GM12878 (cell line): ENCODE measurements around the gene GSE1. TPM values are rescaled to one million over a fixed set of nuclear protein-coding genes. Genes with fewer than 3 reads are reported as not detected.

Source experiments
- ATAC-seq: fragments of 200-7000 bp; cut with Tn5 transposase; 3 replicates; pipeline ENCODE4 v1.9.1; 2020; ENCODE audit warnings: mild to moderate bottlenecking, moderate library complexity
- BruUV-seq: library from RNA; stranded (reverse); fragments of 400-500 nt; replicated peaks from 2 replicates; lab custom pipeline; 2021; lab: Mats Ljungman, UMichigan
- CTCF ChIA-PET: fragments of 300-600 bp; sonication (Branson Sonifier 250); formaldehyde crosslinking; extraction: SDS; loops from one replicate; lab custom pipeline; 2021; ENCODE audit warnings: inconsistent platforms; lab: Yijun Ruan, JAX
- POLR2A ChIA-PET: fragments of 350-600 bp; formaldehyde crosslinking; extraction: SDS; loops from one replicate; lab custom pipeline; 2021; ENCODE audit warnings: inconsistent platforms; lab: Charles Lee
- RAD21 ChIA-PET: fragments of 300-600 bp; sonication (Branson Sonifier 250); formaldehyde crosslinking; loops from one replicate; lab custom pipeline; 2023; ENCODE audit warnings: antibody characterized with exemption; ENCODE audit not compliant: unreplicated experiment; lab: Charles Lee
- SMC1A ChIA-PET: fragments of 300-600 bp; sonication (Branson Sonifier 250); formaldehyde crosslinking; loops from one replicate; lab custom pipeline; 2023; ENCODE audit not compliant: unreplicated experiment, uncharacterized antibody; lab: Charles Lee
- DNase-seq: peaks from one replicate; pipeline ENCODE4 v3.0.0-alpha.2; 2011; ENCODE audit warnings: low read depth, low spot score
- FAIRE-seq: peaks from 3 replicates; lab custom pipeline; 2011; peaks lifted over from hg19 to GRCh38; lab: Jason Lieb, UNC
- H2AFZ ChIP-seq: 2 replicates; pipeline ENCODE4 v1.6.0; 2011; ENCODE audit warnings: low read depth, low read length, control low read depth; ENCODE audit not compliant: control insufficient read depth
- H3K27ac ChIP-seq: 2 replicates; pipeline ENCODE4 v1.5.1; 2011; ENCODE audit warnings: control low read depth; ENCODE audit not compliant: control insufficient read depth, insufficient read depth
- H3K27me3 ChIP-seq, 2 experiments: replicated peaks in 1 of 2; 2 replicates each; pipeline versions ENCODE4 v1.6.0 to v1.6.1; 2011; ENCODE audit warnings: low read length in 1 of 2; ENCODE audit not compliant: control insufficient read depth in 2 of 2, insufficient read depth in 2 of 2
- H3K36me3 ChIP-seq, 2 experiments: 2 replicates each; pipeline ENCODE4 v1.5.1; 2011; ENCODE audit warnings: low read length in 1 of 2; ENCODE audit not compliant: control insufficient read depth in 2 of 2, insufficient read depth in 2 of 2
- H3K4me1 ChIP-seq: 2 replicates; pipeline ENCODE4 v1.6.1; 2011; ENCODE audit warnings: mild to moderate bottlenecking, low read length, moderate library complexity, mixed read lengths; ENCODE audit not compliant: control insufficient read depth, insufficient read depth
- H3K4me2 ChIP-seq: 2 replicates; pipeline ENCODE4 v1.6.0; 2011; ENCODE audit warnings: control low read depth; ENCODE audit not compliant: control insufficient read depth, insufficient read depth
- H3K4me3 ChIP-seq: fragments of 200-600 bp; sonication (generic); 2 replicates; pipeline ENCODE4 v1.5.1; 2016
- H3K79me2 ChIP-seq: 2 replicates; pipeline ENCODE4 v1.6.0; 2011; ENCODE audit warnings: low read length; ENCODE audit not compliant: control insufficient read depth, insufficient read depth
- H3K9ac ChIP-seq: 2 replicates; pipeline ENCODE4 v1.8.0; 2011; ENCODE audit warnings: low read length, control low read depth, mixed read lengths; ENCODE audit not compliant: control insufficient read depth, insufficient read depth
- H3K9me3 ChIP-seq: replicated peaks from 3 replicates; pipeline ENCODE4 v1.5.1; 2011; ENCODE audit warnings: mild to moderate bottlenecking, low read length; ENCODE audit not compliant: control insufficient read depth, insufficient read depth
- H4K20me1 ChIP-seq: 2 replicates; pipeline ENCODE4 v1.6.0; 2011; ENCODE audit not compliant: control insufficient read depth, insufficient read depth
- BRCA1 ChIP-seq: IDR thresholded peaks from 2 replicates; pipeline ENCODE4 v1.6.1; 2011; ENCODE audit warnings: low read depth, low read length, improper control_type of control experiment
- EGR1 ChIP-seq, 2 experiments: IDR thresholded peaks; 1 replicate in 1 of 2; 2 replicates in 1 of 2; pipeline ENCODE4 v1.6.1; 2011 to 2012; ENCODE audit warnings: low read depth in 2 of 2, low read length in 2 of 2, borderline replicate concordance in 1 of 2, mild to moderate bottlenecking in 1 of 2, moderate library complexity in 1 of 2
- ETV6 ChIP-seq, 2 experiments: fragments of 450-650 bp in 1 of 2; IDR thresholded peaks in 1 of 2; conservative IDR thresholded peaks in 1 of 2; 2 replicates each; pipeline ENCODE4 v1.6.1; 2014; ENCODE audit warnings: antibody characterized with exemption in 1 of 2, borderline replicate concordance in 1 of 2, low read depth in 1 of 2, mild to moderate bottlenecking in 1 of 2, moderate library complexity in 1 of 2
- IKZF2 ChIP-seq, 2 experiments: fragments of 450-650 bp; IDR thresholded peaks; 2 replicates each; pipeline ENCODE4 v1.6.1; 2017; ENCODE audit warnings: mild to moderate bottlenecking in 2 of 2, moderate library complexity in 2 of 2
- NFIC ChIP-seq: IDR thresholded peaks from 2 replicates; pipeline ENCODE4 v1.6.1; 2012; ENCODE audit warnings: low read depth, mild to moderate bottlenecking, inconsistent platforms, low read length, moderate library complexity
- NFYA ChIP-seq: IDR thresholded peaks from 2 replicates; pipeline ENCODE4 v1.6.1; 2011; ENCODE audit warnings: low read depth, mild to moderate bottlenecking, low read length, improper control_type of control experiment, borderline replicate concordance
- SMC3 ChIP-seq: IDR thresholded peaks from 2 replicates; pipeline ENCODE4 v1.6.1; 2011; ENCODE audit warnings: low read length, improper control_type of control experiment, borderline replicate concordance
- ZNF24 ChIP-seq: fragments of 450-650 bp; IDR thresholded peaks from 2 replicates; pipeline ENCODE4 v1.6.1; 2017; ENCODE audit warnings: antibody characterized with exemption, mild to moderate bottlenecking
- WGBS: methylation state at CpG from one replicate; pipeline ENCODE4 v1.1.6; 2016; ENCODE audit warnings: low lambda C conversion rate; ENCODE audit not compliant: insufficient replicate concordance, insufficient coverage; ENCODE audit errors: missing lambda C conversion rate; 5-methylcytosine and 5-hydroxymethylcytosine counted together
- in situ Hi-C: fragments of 300-500 bp; cut with MboI; formaldehyde crosslinking; loops from 9 replicates; pipeline ENCODE4 v1.14.3; 2018; ENCODE audit warnings: mixed read lengths
- intact Hi-C: fragments of 100-400 bp; cut with micrococcal nuclease; formaldehyde crosslinking; loops from one replicate; pipeline ENCODE4 v1.14.2; 2022; ENCODE audit not compliant: unreplicated experiment
- polyA plus RNA-seq, 11 experiments: library from polyadenylated mRNA; depleted of rRNA in 4 of 11; unstranded in 6 of 11; stranded (reverse) in 5 of 11; fragments of >200 nt; fragmentation: Nextera tagmentation in 4 of 11; fragmentation: Illumina TruSeq in 1 of 11; extraction: Ambion mirVana in 4 of 11; extraction: Trizol in 1 of 11; gene quantifications; 1 replicate in 1 of 11; 2 replicates in 10 of 11; pipeline versions ENCODE4 v1.2.1 to v1.2.3, GENCODE V29; 2011 to 2016; ENCODE audit warnings: inconsistent platforms in 2 of 11, missing spikeins in 2 of 11, low read depth in 1 of 11
- total RNA-seq, 4 experiments: library from RNA; depleted of rRNA in 3 of 4; stranded (reverse); fragments of >200 nt in 3 of 4; fragmentation: Illumina TruSeq in 1 of 4; extraction: Trizol in 1 of 4; gene quantifications; 2 replicates each; pipeline versions ENCODE4 v1.2.1 to v1.2.3, GENCODE V29; 2013 to 2021
- TF ChIP-seq, protein P1 (sequence below): fragments of 450-650 bp; IDR thresholded peaks from 2 replicates; pipeline ENCODE4 v1.6.1; 2016; ENCODE audit warnings: mild to moderate bottlenecking
- TF ChIP-seq, protein P2 (sequence below): IDR thresholded peaks from 2 replicates; pipeline ENCODE4 v1.6.1; 2011; ENCODE audit warnings: borderline replicate concordance, low read depth, mild to moderate bottlenecking, moderate library complexity, low read length; ENCODE audit not compliant: insufficient read depth, poor library complexity, severe bottlenecking
- TF ChIP-seq, protein P3 (sequence below): IDR thresholded peaks from 2 replicates; pipeline ENCODE4 v1.6.1; 2012; ENCODE audit warnings: mild to moderate bottlenecking, low read depth, low read length
- TF ChIP-seq, protein P4 (sequence below): fragments of 450-650 bp; formaldehyde crosslinking; IDR thresholded peaks from 2 replicates; pipeline ENCODE4 v1.4.0; 2022; ENCODE audit warnings: mild to moderate bottlenecking, moderate library complexity
- TF ChIP-seq, protein P5 (sequence below): IDR thresholded peaks from 2 replicates; pipeline ENCODE4 v1.6.1; 2012; ENCODE audit warnings: low read length, inconsistent platforms

GSE1 gene
- total and polyA plus RNA-seq, 10 of the 15 experiments (the other 5 are each of a cell fraction or from before 2014, with no cell fraction given), result 4.6 to 58.7 (median 18.2) TPM

DNA sequence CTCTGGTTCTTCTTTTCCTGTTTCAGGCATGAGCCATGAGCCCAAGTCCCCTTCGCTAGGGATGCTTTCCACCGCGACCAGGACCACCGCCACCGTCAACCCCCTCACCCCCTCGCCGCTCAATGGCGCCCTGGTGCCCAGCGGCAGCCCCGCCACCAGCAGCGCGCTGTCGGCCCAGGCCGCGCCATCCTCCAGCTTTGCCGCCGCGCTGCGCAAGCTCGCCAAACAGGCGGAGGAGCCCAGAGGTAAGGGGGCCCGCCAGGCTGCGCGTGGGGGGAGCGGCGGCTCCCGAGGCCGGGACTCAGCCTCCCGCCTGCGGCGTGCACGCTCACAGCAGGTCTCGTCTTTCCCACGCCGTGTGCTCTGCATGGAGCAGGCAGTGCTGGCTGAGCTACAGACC, 20.8 kb downstream of the GSE1 start:
- no TSS peak for BruUV-seq
- Histone ChIP-seq H3K27me3 (no peaks in the 10 kb centered on the region), H3K27ac (no peak overlapping the region), H3K9ac (no peak overlapping the region), H3K79me2 (peaks cover 21% of the 10 kb centered on the region), H4K20me1 (peaks cover 8% of the 10 kb centered on the region; the same call in 1 of the 2 replicates), H3K4me1 (no peaks in the 10 kb centered on the region), H3K9me3 (peaks cover 12% of the 10 kb centered on the region; the same call in 2 of the 3 replicates), H3K4me2 (no peak overlapping the region), H3K4me3 (no peak overlapping the region), H2AFZ (no peak overlapping the region), H3K36me3 (peaks cover 6 to 44% of the 10 kb centered on the region in 2 experiments; a peak in 3 of 4 replicates)
- WGBS, result 96% methylated on average over 24 of the region's 35 CpGs
- in situ Hi-C loops, result no loop called here
- ChIA-PET RAD21 (no interaction called here), SMC1A (no interaction called here), CTCF (no interaction called here), POLR2A (no interaction called here)
- intact Hi-C loops, result no loop called here
- ATAC-seq (no peak), DNase-seq (no peak), FAIRE-seq (no peak)
- TF ChIP-seq, protein P1, sequence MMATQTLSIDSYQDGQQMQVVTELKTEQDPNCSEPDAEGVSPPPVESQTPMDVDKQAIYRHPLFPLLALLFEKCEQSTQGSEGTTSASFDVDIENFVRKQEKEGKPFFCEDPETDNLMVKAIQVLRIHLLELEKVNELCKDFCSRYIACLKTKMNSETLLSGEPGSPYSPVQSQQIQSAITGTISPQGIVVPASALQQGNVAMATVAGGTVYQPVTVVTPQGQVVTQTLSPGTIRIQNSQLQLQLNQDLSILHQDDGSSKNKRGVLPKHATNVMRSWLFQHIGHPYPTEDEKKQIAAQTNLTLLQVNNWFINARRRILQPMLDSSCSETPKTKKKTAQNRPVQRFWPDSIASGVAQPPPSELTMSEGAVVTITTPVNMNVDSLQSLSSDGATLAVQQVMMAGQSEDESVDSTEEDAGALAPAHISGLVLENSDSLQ, result no peak
- TF ChIP-seq ETV6 (conservative IDR thresholded peaks at IDR 0.05 in 1 of 2, IDR thresholded peaks at IDR 0.05 in 1 of 2; ENCODE audit: borderline replicate concordance in 1 of 2, low read depth in 1 of 2) (no peak), NFIC (no peak), EGR1 (IDR thresholded peaks at IDR 0.05; ENCODE audit: borderline replicate concordance in 1 of 2, low read depth in 2 of 2, low read length in 2 of 2) (no peak), NFYA (no peak), BRCA1 (no peak), SMC3 (no peak), ZNF24 (no peak), IKZF2 (IDR thresholded peaks at IDR 0.05) (no peak)
- TF ChIP-seq, protein P2, sequence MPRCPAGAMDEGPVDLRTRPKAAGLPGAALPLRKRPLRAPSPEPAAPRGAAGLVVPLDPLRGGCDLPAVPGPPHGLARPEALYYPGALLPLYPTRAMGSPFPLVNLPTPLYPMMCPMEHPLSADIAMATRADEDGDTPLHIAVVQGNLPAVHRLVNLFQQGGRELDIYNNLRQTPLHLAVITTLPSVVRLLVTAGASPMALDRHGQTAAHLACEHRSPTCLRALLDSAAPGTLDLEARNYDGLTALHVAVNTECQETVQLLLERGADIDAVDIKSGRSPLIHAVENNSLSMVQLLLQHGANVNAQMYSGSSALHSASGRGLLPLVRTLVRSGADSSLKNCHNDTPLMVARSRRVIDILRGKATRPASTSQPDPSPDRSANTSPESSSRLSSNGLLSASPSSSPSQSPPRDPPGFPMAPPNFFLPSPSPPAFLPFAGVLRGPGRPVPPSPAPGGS, result no peak
- TF ChIP-seq, protein P3, sequence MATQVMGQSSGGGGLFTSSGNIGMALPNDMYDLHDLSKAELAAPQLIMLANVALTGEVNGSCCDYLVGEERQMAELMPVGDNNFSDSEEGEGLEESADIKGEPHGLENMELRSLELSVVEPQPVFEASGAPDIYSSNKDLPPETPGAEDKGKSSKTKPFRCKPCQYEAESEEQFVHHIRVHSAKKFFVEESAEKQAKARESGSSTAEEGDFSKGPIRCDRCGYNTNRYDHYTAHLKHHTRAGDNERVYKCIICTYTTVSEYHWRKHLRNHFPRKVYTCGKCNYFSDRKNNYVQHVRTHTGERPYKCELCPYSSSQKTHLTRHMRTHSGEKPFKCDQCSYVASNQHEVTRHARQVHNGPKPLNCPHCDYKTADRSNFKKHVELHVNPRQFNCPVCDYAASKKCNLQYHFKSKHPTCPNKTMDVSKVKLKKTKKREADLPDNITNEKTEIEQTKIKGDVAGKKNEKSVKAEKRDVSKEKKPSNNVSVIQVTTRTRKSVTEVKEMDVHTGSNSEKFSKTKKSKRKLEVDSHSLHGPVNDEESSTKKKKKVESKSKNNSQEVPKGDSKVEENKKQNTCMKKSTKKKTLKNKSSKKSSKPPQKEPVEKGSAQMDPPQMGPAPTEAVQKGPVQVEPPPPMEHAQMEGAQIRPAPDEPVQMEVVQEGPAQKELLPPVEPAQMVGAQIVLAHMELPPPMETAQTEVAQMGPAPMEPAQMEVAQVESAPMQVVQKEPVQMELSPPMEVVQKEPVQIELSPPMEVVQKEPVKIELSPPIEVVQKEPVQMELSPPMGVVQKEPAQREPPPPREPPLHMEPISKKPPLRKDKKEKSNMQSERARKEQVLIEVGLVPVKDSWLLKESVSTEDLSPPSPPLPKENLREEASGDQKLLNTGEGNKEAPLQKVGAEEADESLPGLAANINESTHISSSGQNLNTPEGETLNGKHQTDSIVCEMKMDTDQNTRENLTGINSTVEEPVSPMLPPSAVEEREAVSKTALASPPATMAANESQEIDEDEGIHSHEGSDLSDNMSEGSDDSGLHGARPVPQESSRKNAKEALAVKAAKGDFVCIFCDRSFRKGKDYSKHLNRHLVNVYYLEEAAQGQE, result no peak
- TF ChIP-seq, protein P4, sequence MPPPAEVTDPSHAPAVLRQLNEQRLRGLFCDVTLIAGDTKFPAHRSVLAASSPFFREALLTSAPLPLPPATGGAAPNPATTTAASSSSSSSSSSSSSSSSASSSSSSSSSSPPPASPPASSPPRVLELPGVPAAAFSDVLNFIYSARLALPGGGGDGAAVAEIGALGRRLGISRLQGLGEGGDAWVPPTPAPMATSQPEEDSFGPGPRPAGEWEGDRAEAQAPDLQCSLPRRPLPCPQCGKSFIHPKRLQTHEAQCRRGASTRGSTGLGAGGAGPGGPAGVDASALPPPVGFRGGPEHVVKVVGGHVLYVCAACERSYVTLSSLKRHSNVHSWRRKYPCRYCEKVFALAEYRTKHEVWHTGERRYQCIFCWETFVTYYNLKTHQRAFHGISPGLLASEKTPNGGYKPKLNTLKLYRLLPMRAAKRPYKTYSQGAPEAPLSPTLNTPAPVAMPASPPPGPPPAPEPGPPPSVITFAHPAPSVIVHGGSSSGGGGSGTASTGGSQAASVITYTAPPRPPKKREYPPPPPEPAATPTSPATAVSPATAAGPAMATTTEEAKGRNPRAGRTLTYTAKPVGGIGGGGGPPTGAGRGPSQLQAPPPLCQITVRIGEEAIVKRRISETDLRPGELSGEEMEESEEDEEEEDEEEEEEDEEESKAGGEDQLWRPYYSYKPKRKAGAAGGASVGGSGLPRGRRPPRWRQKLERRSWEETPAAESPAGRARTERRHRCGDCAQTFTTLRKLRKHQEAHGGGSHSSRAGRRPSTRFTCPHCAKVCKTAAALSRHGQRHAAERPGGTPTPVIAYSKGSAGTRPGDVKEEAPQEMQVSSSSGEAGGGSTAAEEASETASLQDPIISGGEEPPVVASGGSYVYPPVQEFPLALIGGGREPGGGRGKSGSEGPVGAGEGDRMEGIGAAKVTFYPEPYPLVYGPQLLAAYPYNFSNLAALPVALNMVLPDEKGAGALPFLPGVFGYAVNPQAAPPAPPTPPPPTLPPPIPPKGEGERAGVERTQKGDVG (CRISPR knock-in tag), result no peak
- TF ChIP-seq, protein P5, sequence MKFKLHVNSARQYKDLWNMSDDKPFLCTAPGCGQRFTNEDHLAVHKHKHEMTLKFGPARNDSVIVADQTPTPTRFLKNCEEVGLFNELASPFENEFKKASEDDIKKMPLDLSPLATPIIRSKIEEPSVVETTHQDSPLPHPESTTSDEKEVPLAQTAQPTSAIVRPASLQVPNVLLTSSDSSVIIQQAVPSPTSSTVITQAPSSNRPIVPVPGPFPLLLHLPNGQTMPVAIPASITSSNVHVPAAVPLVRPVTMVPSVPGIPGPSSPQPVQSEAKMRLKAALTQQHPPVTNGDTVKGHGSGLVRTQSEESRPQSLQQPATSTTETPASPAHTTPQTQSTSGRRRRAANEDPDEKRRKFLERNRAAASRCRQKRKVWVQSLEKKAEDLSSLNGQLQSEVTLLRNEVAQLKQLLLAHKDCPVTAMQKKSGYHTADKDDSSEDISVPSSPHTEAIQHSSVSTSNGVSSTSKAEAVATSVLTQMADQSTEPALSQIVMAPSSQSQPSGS, result no peak
